Uterus (tissue), 4 donors: ENCODE measurements around the gene PSMB7. TPM values are rescaled to one million over a fixed set of nuclear protein-coding genes. Genes with fewer than 3 reads are reported as not detected.

Experiments
- DNase-seq, 2 donors: peaks; one replicate each; pipeline ENCODE4 v3.0.0-alpha.2; 2019 to 2020
- H3K27ac ChIP-seq, 2 donors: fragments of 200-600 bp; sonication (generic); 1 replicate in 1 of 2; 2 replicates in 1 of 2; pipeline ENCODE4 v1.5.1; 2016 to 2018
- H3K27me3 ChIP-seq, 2 donors: fragments of 200-600 bp; sonication (generic); one replicate each; pipeline ENCODE4 v1.5.1; 2018 to 2019; ENCODE audit warnings: control low read depth in 1 of 2
- H3K36me3 ChIP-seq, 2 donors: fragments of 200-600 bp; sonication (generic); one replicate each; pipeline ENCODE4 v1.5.1; 2019; ENCODE audit warnings: control low read depth in 1 of 2
- H3K4me1 ChIP-seq, 2 donors: fragments of 200-600 bp; sonication (generic); one replicate each; pipeline ENCODE4 v1.5.1; 2018 to 2019; ENCODE audit warnings: control low read depth in 1 of 2
- H3K4me3 ChIP-seq, 2 donors: fragments of 200-600 bp; sonication (generic); 1 replicate in 1 of 2; 2 replicates in 1 of 2; pipeline ENCODE4 v1.5.1; 2018 to 2019; ENCODE audit warnings: mild to moderate bottlenecking in 1 of 2
- H3K9me3 ChIP-seq, 2 donors: fragments of 200-600 bp; sonication (generic); one replicate each; pipeline ENCODE4 v1.5.1; 2019; ENCODE audit warnings: control low read depth in 1 of 2
- POLR2A ChIP-seq, 2 donors: fragments of 450-650 bp; IDR thresholded peaks; one replicate each; pipeline ENCODE4 v1.6.1; 2016; ENCODE audit warnings: antibody characterized with exemption in 2 of 2, mild to moderate bottlenecking in 1 of 2, moderate library complexity in 1 of 2
- intact Hi-C: fragments of 100-400 bp; cut with DNase I; formaldehyde crosslinking; loops from one replicate; pipeline ENCODE4 v1.15.1; 2023; ENCODE audit warnings: low total_unique reads
- total RNA-seq, 4 donors: library from RNA; depleted of rRNA in 3 of 4; stranded (reverse); fragments of >200 nt in 3 of 4; gene quantifications; one replicate each; pipeline versions ENCODE4 v1.1.0 to v1.2.4, GENCODE V29; 2014 to 2023
- TF ChIP-seq, protein P1 (sequence below), 4 experiments: fragments of 200-600 bp in 2 of 4; fragments of 450-650 bp in 2 of 4; sonication (generic) in 2 of 4; IDR thresholded peaks; one replicate each; pipeline ENCODE4 v1.5.1; 2016 to 2019; ENCODE audit warnings: antibody characterized with exemption in 4 of 4, mild to moderate bottlenecking in 2 of 4, moderate library complexity in 1 of 4
- donor health status: DM: yes; HTN: yes; CAD: no.

Gene PSMB7
- total RNA-seq, 4 donors from 2014 or later, result 86.1 to 292 (median 94.7) TPM

DNA sequence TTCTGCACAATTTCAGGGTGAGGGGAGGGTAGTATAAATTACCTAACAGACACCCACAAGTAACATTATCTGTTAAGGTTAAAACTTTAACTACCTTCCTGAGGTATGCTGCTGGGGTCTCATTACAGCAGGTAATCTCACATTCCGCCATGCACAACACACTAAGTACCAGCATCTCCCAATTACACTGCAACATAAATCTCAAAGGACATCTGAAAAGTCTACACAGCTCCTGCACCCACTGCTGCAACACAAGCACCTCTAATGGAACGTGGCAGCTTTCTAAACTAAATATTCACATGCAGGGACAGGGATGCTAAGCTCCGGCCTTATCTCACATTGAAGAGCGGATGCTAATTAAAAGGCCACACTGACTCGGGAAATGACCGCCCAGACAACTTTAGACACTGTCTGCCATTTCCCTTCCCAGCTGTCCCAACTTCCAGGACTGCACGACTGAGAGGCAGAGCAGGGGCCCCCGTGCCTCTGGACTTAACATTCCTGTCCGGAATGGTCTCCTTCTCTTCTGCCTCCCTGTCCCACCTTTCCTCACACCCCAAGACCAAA is 45.9 kb downstream of the PSMB7 start:
- no peaks in the 10 kb centered on the region for H3K4me1 ChIP-seq
- intact Hi-C loops, result no loop called here
- H3K27me3 ChIP-seq, result no peaks in the 10 kb centered on the region
- DNase-seq, result no peak
- no peak for TF ChIP-seq POLR2A (IDR thresholded peaks at IDR 0.05)
- TF ChIP-seq, protein P1, sequence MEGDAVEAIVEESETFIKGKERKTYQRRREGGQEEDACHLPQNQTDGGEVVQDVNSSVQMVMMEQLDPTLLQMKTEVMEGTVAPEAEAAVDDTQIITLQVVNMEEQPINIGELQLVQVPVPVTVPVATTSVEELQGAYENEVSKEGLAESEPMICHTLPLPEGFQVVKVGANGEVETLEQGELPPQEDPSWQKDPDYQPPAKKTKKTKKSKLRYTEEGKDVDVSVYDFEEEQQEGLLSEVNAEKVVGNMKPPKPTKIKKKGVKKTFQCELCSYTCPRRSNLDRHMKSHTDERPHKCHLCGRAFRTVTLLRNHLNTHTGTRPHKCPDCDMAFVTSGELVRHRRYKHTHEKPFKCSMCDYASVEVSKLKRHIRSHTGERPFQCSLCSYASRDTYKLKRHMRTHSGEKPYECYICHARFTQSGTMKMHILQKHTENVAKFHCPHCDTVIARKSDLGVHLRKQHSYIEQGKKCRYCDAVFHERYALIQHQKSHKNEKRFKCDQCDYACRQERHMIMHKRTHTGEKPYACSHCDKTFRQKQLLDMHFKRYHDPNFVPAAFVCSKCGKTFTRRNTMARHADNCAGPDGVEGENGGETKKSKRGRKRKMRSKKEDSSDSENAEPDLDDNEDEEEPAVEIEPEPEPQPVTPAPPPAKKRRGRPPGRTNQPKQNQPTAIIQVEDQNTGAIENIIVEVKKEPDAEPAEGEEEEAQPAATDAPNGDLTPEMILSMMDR (IDR thresholded peaks at IDR 0.05), result no peak
- H3K4me3 ChIP-seq, result no peak overlapping the region
- no peak overlapping the region for H3K27ac ChIP-seq
- no peaks in the 10 kb centered on the region for H3K9me3 ChIP-seq
- H3K36me3 ChIP-seq, result no peaks in the 10 kb centered on the region

DNA sequence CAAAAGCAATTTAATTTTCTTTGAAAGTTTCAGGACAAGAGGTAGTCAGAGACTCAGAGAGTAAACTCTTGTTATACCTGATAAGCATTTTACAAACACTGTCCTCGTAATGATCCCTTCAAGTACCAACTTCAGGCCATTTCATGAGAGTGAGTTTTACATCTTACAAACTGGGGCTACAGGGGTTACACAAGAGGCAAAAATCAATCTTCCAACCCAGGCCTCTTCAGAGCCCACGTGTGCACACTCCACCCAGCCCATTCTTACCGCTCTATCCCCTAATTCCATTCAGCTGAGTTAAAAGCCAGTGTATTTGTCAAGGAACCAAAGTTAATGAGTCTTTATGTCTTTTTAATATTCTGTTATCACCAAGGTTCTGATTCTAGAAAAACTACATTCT is 46.5 kb downstream of the PSMB7 start:
- Histone ChIP-seq H3K4me1 (no peaks in the 10 kb centered on the region), H3K4me3 (no peak overlapping the region), H3K27me3 (no peaks in the 10 kb centered on the region), H3K9me3 (no peaks in the 10 kb centered on the region), H3K27ac (no peak overlapping the region), H3K36me3 (no peaks in the 10 kb centered on the region)
- no peak for DNase-seq
- intact Hi-C loops, result no loop called here
- TF ChIP-seq POLR2A (IDR thresholded peaks at IDR 0.05), result no peak
- TF ChIP-seq, protein P1 (IDR thresholded peaks at IDR 0.05), result no peak

DNA sequence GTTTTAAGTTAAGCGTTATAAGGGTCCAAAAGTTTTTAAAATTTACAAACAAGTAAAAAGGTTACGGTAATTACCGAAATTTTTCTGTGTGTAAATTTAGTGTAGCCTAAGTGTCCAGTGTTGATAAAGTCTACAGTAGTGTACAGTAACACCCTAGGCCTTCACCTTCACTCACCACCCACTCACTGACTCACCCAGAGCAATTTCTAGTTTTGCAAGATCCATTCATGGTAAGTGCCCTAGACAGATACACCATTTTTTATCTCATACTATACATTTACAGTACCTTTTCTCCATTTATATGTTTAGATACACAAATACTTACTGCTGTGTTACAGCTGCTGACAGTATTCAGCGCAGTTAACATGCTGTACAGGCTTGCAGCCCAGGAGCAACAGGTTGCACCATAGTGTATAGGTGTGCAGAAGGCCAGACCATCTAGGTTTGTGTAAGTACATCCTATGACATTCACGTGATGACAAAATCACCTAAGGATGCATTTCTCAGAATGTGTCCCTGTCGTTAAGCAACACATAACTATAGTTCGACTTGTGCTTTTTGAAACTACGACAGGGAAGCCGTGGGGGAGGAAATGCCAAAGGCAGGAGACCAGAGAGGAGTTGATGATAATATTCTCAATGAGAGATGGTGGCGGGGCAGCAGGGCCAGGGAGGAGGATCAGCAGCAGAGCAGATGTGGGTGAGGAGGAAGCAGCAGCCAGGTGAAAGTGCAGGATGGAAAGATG is 48.6 kb downstream of the PSMB7 start:
- no peaks in the 10 kb centered on the region for H3K27me3 ChIP-seq
- no peak for TF ChIP-seq POLR2A (IDR thresholded peaks at IDR 0.05)
- TF ChIP-seq, protein P1 (IDR thresholded peaks at IDR 0.05), result no peak
- H3K4me1 ChIP-seq, result no peaks in the 10 kb centered on the region
- H3K36me3 ChIP-seq, result no peaks in the 10 kb centered on the region
- no peak overlapping the region for H3K27ac ChIP-seq
- intact Hi-C loops, result no loop called here
- H3K4me3 ChIP-seq, result no peak overlapping the region
- H3K9me3 ChIP-seq, result no peaks in the 10 kb centered on the region
- DNase-seq, result no peak

DNA sequence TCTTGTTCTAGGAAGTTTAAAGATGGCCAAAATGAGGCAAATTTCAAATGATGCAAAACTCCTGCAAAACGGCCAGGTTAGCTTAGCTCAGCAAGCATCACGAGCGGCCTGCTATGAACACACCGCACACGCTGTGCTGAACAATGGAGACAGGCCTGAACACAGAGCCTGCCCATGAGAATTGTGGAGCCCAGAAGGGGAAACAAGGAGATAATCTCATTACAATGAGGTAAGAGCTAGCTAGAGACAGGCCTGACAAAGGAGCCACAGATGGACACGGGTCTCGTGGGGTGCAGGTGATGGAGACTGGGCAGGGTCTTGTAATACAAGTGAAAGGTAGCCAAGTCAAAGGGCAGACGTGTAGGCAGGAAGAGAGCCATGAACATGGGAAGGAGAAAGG is 50.2 kb downstream of the PSMB7 start:
- no peak overlapping the region for H3K27ac ChIP-seq
- intact Hi-C loops, result loop anchor here (2.0 kb wide), 1 partner anchor 38 kb away; no protein-coding TSS in a partner anchor
- no peaks in the 10 kb centered on the region for H3K4me1 ChIP-seq
- no peak for TF ChIP-seq POLR2A (IDR thresholded peaks at IDR 0.05)
- TF ChIP-seq, protein P1 (IDR thresholded peaks at IDR 0.05), result no peak
- H3K9me3 ChIP-seq, result no peaks in the 10 kb centered on the region
- H3K27me3 ChIP-seq, result no peaks in the 10 kb centered on the region
- H3K4me3 ChIP-seq, result no peak overlapping the region
- DNase-seq, result no peak
- no peaks in the 10 kb centered on the region for H3K36me3 ChIP-seq

DNA sequence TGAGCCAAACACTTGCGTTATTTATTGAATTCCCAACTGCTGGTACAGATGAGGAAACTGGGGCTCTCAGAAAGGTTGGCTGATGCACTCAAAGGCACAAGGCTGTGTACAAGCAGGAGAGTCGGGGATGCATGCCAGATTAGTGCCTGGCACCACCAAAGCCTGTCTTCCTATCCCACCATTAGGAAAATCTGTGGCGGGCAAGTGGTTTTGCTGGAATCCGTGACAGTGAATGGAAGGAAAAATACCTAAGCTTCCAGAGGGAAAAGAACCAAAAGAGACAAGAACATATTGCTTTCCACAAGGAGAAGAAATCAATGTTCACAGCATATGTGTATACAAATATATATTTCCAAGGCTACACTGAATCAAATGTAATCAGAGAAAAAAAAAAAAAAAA is 51.1 kb downstream of the PSMB7 start:
- TF ChIP-seq, protein P1 (IDR thresholded peaks at IDR 0.05), result no peak
- TF ChIP-seq POLR2A (IDR thresholded peaks at IDR 0.05), result no peak
- intact Hi-C loops, result loop anchor here (2.0 kb wide), 1 partner anchor 37 kb away; no protein-coding TSS in a partner anchor
- no peaks in the 10 kb centered on the region for H3K27me3 ChIP-seq
- H3K27ac ChIP-seq, result no peak overlapping the region
- H3K4me1 ChIP-seq, result no peaks in the 10 kb centered on the region
- no peaks in the 10 kb centered on the region for H3K9me3 ChIP-seq
- no peak for DNase-seq
- no peaks in the 10 kb centered on the region for H3K36me3 ChIP-seq
- H3K4me3 ChIP-seq, result no peak overlapping the region
